ENCODE measurements around the gene CACNA1B. TPM values are rescaled to one million over a fixed set of nuclear protein-coding genes. Genes with fewer than 3 reads are reported as not detected.

CACNA1B gene
- total and polyA plus RNA-seq, 8 donors: 0.16 to 1.3 (median 0.31) TPM

DNA sequence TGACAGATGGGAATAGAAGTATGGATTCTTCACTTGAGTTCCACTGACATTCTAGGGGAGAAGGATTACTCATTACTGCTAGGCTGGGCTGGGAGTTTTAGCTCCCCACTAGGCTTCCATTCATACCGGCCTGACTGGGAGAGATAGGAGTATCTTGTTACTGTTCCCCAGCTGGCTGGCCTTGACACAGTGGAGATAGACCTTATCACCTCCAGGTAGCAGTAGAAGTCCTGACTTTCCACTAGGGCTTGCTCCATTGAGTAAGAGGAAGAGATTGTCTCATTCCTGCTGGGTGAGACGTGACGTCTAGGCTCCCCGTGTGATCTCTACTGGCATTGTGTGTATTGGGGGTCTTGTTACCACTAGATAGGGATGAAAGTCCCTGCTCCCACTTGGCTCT, 156.4 kb downstream of the CACNA1B start:
- Histone ChIP-seq H3K4me3 (no peak overlapping the region), H3K4me1 (no peaks in the 10 kb centered on the region), H3K27ac (no peak overlapping the region), H3K9me3 (no peaks in the 10 kb centered on the region), H3K36me3 (no peaks in the 10 kb centered on the region), H3K27me3 (peaks cover 0 to 4% (median 0%) of the 10 kb centered on the region in 4 donors)
- WGBS, 2 donors: 23 to 29% methylated on average over 4 of the region's 4 CpGs
- ATAC-seq (no peak), DNase-seq (peak in 1 of 6 donors; percentile 3), FAIRE-seq (no peak)
- TF ChIP-seq, protein P1, sequence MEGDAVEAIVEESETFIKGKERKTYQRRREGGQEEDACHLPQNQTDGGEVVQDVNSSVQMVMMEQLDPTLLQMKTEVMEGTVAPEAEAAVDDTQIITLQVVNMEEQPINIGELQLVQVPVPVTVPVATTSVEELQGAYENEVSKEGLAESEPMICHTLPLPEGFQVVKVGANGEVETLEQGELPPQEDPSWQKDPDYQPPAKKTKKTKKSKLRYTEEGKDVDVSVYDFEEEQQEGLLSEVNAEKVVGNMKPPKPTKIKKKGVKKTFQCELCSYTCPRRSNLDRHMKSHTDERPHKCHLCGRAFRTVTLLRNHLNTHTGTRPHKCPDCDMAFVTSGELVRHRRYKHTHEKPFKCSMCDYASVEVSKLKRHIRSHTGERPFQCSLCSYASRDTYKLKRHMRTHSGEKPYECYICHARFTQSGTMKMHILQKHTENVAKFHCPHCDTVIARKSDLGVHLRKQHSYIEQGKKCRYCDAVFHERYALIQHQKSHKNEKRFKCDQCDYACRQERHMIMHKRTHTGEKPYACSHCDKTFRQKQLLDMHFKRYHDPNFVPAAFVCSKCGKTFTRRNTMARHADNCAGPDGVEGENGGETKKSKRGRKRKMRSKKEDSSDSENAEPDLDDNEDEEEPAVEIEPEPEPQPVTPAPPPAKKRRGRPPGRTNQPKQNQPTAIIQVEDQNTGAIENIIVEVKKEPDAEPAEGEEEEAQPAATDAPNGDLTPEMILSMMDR (IDR thresholded peaks at IDR 0.05): no peak
- intact Hi-C loops (cut with DNase I): no loop called here

DNA sequence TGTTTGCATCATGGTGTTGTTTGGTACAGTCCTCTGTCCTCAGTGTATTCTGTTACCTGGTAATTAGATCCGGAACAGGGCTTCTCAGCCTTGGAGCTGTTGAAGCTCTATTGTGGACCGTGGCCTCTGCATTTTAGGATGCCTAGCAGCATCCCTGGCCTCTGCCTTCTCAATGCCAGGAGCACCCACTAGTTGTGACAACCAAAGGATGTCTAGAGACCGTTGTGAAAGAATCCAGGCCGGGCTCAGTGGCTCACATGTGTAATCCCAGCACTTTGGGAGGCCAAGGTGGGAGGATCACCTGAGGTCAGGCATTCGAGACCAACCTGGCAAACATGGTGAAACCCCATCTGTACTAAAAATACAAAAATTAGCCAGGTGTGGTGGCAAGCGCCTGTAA, 159.6 kb downstream of the CACNA1B start:
- intact Hi-C loops (cut with DNase I): no loop called here
- no peak overlapping the region for H3K27ac ChIP-seq
- FAIRE-seq: no peak
- peak in 1 of 6 donors; percentile 1 for DNase-seq
- no peaks in the 10 kb centered on the region for H3K36me3 ChIP-seq
- no peak overlapping the region for H3K4me3 ChIP-seq
- no peaks in the 10 kb centered on the region for H3K9me3 ChIP-seq
- WGBS, 2 donors: 71 to 82% methylated on average over 6 of the region's 6 CpGs
- TF ChIP-seq, protein P1 (IDR thresholded peaks at IDR 0.05): no peak
- ATAC-seq: no peak
- H3K4me1 ChIP-seq: no peaks in the 10 kb centered on the region
- H3K27me3 ChIP-seq: peaks cover 0 to 4% (median 0%) of the 10 kb centered on the region in 4 donors

DNA sequence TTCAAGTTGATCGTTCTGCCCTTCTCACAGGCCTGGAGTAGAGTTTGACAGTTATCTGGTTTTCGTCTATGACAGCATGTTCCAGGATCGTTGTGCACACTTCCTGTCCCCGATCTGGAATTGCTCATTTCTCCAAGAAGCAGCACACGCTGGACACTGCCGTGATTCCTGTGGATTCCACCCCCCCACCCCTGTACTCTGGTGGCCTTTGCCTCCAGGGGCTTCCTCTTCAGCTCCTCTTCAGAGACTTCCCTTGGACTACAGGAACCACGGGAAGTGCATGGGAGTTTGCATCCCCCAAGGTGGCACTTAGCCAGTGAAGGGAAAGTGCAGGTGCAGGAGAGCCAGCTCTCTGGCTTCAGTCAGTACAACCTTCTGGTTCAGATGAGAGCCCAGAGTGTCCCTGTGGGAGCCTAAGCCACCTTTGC, 160.7 kb downstream of the CACNA1B start:
- no peaks in the 10 kb centered on the region for H3K4me1 ChIP-seq
- H3K27me3 ChIP-seq: peaks cover 0 to under 1% (median 0%) of the 10 kb centered on the region in 4 donors
- TF ChIP-seq, protein P1 (IDR thresholded peaks at IDR 0.05): no peak
- H3K36me3 ChIP-seq: no peaks in the 10 kb centered on the region
- no peak overlapping the region for H3K27ac ChIP-seq
- WGBS, 2 donors: 51 to 55% methylated on average over 7 of the region's 7 CpGs
- intact Hi-C loops (cut with DNase I): no loop called here
- peak in 2 of 6 donors; percentile 3 to 7 for DNase-seq
- no peak for FAIRE-seq
- H3K4me3 ChIP-seq: no peak overlapping the region
- no peak for ATAC-seq
- no peaks in the 10 kb centered on the region for H3K9me3 ChIP-seq

DNA sequence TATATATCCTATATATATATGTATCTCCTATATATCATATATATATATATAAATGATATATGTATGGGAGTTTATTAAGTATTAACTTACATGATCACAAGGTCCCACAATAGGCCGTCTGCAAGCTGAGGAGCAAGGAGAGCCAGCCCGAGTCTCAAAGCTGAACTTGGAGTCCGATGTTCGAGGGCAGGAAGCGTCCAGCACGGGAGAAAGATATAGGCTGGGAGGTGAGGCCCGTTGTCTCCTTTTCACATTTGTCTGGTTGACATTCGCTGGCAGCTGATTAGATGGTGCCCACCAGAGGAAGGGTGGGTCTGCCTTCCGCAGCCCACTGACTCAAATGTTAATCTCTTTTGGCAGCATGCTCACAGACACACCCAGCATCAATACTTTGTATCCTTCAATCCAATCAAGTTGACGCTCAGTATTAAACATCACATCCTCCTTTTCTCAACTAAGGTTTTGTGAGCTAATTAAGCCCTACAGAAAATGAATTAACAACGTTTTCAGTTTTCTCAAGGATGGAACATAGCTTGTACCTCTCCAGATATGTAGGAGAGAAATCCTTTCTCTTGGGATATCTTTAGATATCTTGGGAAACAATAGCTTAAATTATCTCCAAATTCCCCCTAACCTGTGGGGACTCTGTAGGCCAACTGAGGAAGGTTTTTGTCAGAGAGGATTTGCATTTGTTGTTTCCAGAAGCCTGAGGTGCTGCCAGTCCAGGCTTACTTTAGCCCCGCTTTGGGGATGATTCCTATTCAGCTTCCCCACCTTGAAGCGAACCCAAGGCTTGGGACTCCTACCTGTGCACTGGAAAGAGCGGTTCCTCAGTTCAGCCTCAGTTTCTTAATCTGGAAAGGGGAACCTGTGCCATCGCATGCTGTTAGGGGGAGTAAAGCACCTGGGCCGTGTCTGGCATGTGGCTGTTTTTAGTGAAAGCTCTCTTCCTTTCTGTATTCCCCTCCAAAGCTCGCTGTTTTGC, 163.2 kb downstream of the CACNA1B start:
- Histone ChIP-seq H3K4me1 (no peaks in the 10 kb centered on the region), H3K27me3 (no peaks in the 10 kb centered on the region), H3K9me3 (no peaks in the 10 kb centered on the region), H3K4me3 (no peak overlapping the region), H3K27ac (no peak overlapping the region), H3K36me3 (no peaks in the 10 kb centered on the region)
- FAIRE-seq (no peak), DNase-seq (peak in 1 of 6 donors; percentile 3), ATAC-seq (no peak)
- TF ChIP-seq, protein P1 (IDR thresholded peaks at IDR 0.05): no peak
- 79 to 87% methylated on average over 17 of the region's 17 CpGs for WGBS, 2 donors
- intact Hi-C loops (cut with DNase I): no loop called here

DNA sequence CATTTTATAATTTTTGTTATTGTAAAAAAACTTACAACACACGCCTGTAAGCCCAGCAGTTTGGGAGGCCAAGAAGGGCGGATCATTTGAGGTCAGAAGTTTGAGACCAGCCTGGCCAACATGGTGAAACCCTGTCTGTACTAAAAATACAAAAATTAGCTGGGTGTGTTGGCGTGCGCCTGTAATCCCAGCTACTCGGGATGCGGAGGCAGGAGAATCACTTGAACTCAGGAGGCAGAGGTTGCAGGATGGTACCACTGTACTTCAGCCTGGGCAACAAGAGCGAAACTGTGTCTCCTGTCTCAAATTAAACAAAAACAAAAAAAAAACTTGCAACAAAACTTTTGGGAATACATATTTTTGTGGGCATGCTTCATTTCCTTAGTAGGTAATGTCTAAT, 164.6 kb downstream of the CACNA1B start:
- Histone ChIP-seq H3K4me1 (no peaks in the 10 kb centered on the region), H3K9me3 (no peaks in the 10 kb centered on the region), H3K4me3 (no peak overlapping the region), H3K27me3 (no peaks in the 10 kb centered on the region), H3K27ac (no peak overlapping the region), H3K36me3 (no peaks in the 10 kb centered on the region)
- 81 to 91% methylated on average over 7 of the region's 7 CpGs for WGBS, 2 donors
- intact Hi-C loops (cut with DNase I): no loop called here
- TF ChIP-seq, protein P1 (IDR thresholded peaks at IDR 0.05): no peak
- FAIRE-seq (no peak), ATAC-seq (no peak), DNase-seq (no peak)

All from pancreas (tissue), 10 donors.